ENCODE measurements around the gene RAB31. TPM values are rescaled to one million over a fixed set of nuclear protein-coding genes. Genes with fewer than 3 reads are reported as not detected.

The RAB31 gene
- total and polyA plus RNA-seq, 2 experiments from 2014 or later, result 26.0 to 81.8 TPM

DNA sequence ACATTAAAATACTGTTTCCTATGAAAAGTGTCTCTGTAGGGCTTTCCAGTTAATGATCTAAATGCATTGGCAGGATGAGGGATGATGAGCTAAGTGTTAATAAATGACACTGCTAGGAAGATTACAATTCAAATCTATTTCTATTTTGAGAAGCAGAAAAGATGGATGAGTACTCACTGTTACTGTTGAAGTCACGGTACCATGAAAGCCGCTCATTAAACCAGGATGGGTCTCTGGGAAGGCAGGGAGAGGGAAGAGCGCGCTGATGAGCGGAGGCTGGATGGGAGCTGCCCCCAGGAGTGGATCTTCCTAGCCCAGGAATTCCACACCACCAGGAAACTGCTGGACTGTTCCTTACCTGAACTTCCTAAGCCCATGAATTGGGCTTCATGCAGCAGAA lies 150.5 kb downstream of the RAB31 start:
- H3K27me3 ChIP-seq, result no peaks in the 10 kb centered on the region
- no peak overlapping the region for H2AFZ ChIP-seq
- H4K20me1 ChIP-seq (ENCODE audit: insufficient read depth, poor library complexity, severe bottlenecking), result no peaks in the 10 kb centered on the region
- H3K36me3 ChIP-seq (replicated peaks; ENCODE audit: insufficient read depth, low read depth), result no peaks in the 10 kb centered on the region
- H3K4me2 ChIP-seq, result no peak overlapping the region
- H3K27ac ChIP-seq, result no peak overlapping the region
- H3K79me2 ChIP-seq, result no peaks in the 10 kb centered on the region
- no peak for DNase-seq (ENCODE audit: low spot score)
- no peaks in the 10 kb centered on the region for H3K9me3 ChIP-seq (ENCODE audit: low read depth)
- no peak overlapping the region for H3K4me3 ChIP-seq
- no peaks in the 10 kb centered on the region for H3K9me2 ChIP-seq (replicated peaks; ENCODE audit: insufficient read depth)
- no peaks in the 10 kb centered on the region for H3K4me1 ChIP-seq (ENCODE audit: insufficient read depth)
- TF ChIP-seq, protein P1, sequence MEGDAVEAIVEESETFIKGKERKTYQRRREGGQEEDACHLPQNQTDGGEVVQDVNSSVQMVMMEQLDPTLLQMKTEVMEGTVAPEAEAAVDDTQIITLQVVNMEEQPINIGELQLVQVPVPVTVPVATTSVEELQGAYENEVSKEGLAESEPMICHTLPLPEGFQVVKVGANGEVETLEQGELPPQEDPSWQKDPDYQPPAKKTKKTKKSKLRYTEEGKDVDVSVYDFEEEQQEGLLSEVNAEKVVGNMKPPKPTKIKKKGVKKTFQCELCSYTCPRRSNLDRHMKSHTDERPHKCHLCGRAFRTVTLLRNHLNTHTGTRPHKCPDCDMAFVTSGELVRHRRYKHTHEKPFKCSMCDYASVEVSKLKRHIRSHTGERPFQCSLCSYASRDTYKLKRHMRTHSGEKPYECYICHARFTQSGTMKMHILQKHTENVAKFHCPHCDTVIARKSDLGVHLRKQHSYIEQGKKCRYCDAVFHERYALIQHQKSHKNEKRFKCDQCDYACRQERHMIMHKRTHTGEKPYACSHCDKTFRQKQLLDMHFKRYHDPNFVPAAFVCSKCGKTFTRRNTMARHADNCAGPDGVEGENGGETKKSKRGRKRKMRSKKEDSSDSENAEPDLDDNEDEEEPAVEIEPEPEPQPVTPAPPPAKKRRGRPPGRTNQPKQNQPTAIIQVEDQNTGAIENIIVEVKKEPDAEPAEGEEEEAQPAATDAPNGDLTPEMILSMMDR (IDR thresholded peaks at IDR 0.05; ENCODE audit: poor library complexity), result no peak
- TF ChIP-seq EZH2 (IDR thresholded peaks at IDR 0.05; ENCODE audit: borderline replicate concordance) (no peak), EZH2phosphoT487 (IDR thresholded peaks at IDR 0.05; ENCODE audit: low read depth, severe bottlenecking, unreplicated experiment) (no peak)
- WGBS (ENCODE audit: low lambda C conversion rate, missing lambda C conversion rate), result over 99% methylated on average over 5 of the region's 5 CpGs

DNA sequence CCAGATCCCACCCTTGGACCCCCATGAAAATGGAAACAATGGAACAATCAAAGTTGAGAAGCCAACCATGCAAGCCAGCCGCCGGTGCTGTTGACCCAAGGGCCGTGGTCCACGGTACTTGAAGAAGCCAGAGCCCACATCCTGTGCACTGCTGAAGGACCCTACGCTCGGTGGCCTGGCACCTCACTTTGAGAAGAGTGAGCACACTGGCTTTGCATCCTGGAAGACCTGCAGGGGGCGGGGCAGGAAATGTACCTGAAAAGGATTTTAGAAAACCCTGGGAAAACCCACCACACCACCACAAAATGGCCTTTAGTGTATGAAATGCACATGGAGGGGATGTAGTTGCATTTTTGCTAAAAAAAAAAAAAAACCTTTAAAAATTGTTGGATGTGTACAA lies 151.1 kb downstream of the RAB31 start:
- no peak overlapping the region for H3K4me2 ChIP-seq
- no peak overlapping the region for H2AFZ ChIP-seq
- H3K4me1 ChIP-seq (ENCODE audit: insufficient read depth), result no peaks in the 10 kb centered on the region
- H4K20me1 ChIP-seq (ENCODE audit: insufficient read depth, poor library complexity, severe bottlenecking), result no peaks in the 10 kb centered on the region
- TF ChIP-seq EZH2phosphoT487 (IDR thresholded peaks at IDR 0.05; ENCODE audit: low read depth, severe bottlenecking, unreplicated experiment) (no peak), EZH2 (IDR thresholded peaks at IDR 0.05; ENCODE audit: borderline replicate concordance) (no peak)
- TF ChIP-seq, protein P1 (IDR thresholded peaks at IDR 0.05; ENCODE audit: poor library complexity), result no peak
- H3K27me3 ChIP-seq, result no peaks in the 10 kb centered on the region
- no peaks in the 10 kb centered on the region for H3K9me3 ChIP-seq (ENCODE audit: low read depth)
- no peaks in the 10 kb centered on the region for H3K36me3 ChIP-seq (replicated peaks; ENCODE audit: insufficient read depth, low read depth)
- no peaks in the 10 kb centered on the region for H3K9me2 ChIP-seq (replicated peaks; ENCODE audit: insufficient read depth)
- no peaks in the 10 kb centered on the region for H3K79me2 ChIP-seq
- H3K27ac ChIP-seq, result no peak overlapping the region
- 97% methylated on average over 7 of the region's 7 CpGs for WGBS (ENCODE audit: low lambda C conversion rate, missing lambda C conversion rate)
- DNase-seq (ENCODE audit: low spot score), result no peak
- H3K4me3 ChIP-seq, result no peak overlapping the region

DNA sequence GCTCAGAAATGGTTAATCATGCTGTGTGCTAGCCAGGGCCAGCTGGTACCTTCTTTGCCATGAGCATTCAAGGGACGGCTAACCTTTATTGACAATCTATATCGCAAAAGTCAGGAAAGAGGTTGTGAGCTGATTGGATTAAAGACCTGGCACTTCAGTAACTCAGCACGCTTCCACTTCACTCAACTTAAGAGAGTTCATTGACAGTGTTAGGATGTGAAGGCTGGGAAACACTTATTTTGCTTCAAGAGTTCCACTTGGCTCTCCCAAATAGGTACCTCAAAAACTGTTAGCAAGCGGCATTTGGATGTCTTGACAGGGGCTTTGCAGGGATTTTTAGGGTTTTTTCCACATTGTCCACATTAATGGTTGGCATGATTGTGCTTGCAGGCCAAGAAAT lies 152.6 kb downstream of the RAB31 start:
- H3K4me1 ChIP-seq (ENCODE audit: insufficient read depth), result no peaks in the 10 kb centered on the region
- H3K79me2 ChIP-seq, result no peaks in the 10 kb centered on the region
- no peaks in the 10 kb centered on the region for H3K36me3 ChIP-seq (replicated peaks; ENCODE audit: insufficient read depth, low read depth)
- no peak overlapping the region for H3K4me3 ChIP-seq
- H3K27ac ChIP-seq, result no peak overlapping the region
- WGBS (ENCODE audit: low lambda C conversion rate, missing lambda C conversion rate), result 49% methylated on average over 4 of the region's 4 CpGs
- no peak for DNase-seq (ENCODE audit: low spot score)
- TF ChIP-seq EZH2phosphoT487 (IDR thresholded peaks at IDR 0.05; ENCODE audit: low read depth, severe bottlenecking, unreplicated experiment), result no peak
- TF ChIP-seq, protein P1 (IDR thresholded peaks at IDR 0.05; ENCODE audit: poor library complexity), result no peak
- TF ChIP-seq EZH2 (IDR thresholded peaks at IDR 0.05; ENCODE audit: borderline replicate concordance), result no peak
- no peak overlapping the region for H3K4me2 ChIP-seq
- H3K9me2 ChIP-seq (replicated peaks; ENCODE audit: insufficient read depth), result no peaks in the 10 kb centered on the region
- no peaks in the 10 kb centered on the region for H3K9me3 ChIP-seq (ENCODE audit: low read depth)
- no peak overlapping the region for H2AFZ ChIP-seq
- H3K27me3 ChIP-seq, result no peaks in the 10 kb centered on the region
- H4K20me1 ChIP-seq (ENCODE audit: insufficient read depth, poor library complexity, severe bottlenecking), result no peaks in the 10 kb centered on the region

DNA sequence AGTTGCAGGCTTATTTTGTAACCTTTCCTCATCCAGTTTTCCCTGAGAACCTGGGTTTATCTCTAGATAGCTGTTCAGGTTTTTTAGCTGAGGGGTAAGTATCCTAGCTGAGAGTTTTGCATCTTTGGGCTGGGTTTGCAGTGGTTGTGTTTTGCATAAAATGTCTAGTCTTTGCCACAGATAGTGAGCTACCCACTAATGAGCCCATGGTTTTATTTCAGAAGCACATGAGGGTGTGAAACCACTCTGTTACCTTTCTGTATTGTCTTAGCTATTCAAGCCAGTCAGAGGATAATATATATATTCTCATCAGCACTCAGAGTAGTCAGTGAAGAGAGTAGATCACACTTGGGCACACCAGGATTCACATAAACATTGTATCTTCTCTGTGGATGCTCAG lies 153.1 kb downstream of the RAB31 start:
- Histone ChIP-seq H3K4me1 (ENCODE audit: insufficient read depth) (no peaks in the 10 kb centered on the region), H2AFZ (no peak overlapping the region), H3K36me3 (replicated peaks; ENCODE audit: insufficient read depth, low read depth) (no peaks in the 10 kb centered on the region), H3K4me2 (no peak overlapping the region), H3K79me2 (no peaks in the 10 kb centered on the region), H3K4me3 (no peak overlapping the region), H3K9me3 (ENCODE audit: low read depth) (no peaks in the 10 kb centered on the region), H3K27me3 (no peaks in the 10 kb centered on the region), H4K20me1 (ENCODE audit: insufficient read depth, poor library complexity, severe bottlenecking) (no peaks in the 10 kb centered on the region), H3K9me2 (replicated peaks; ENCODE audit: insufficient read depth) (no peaks in the 10 kb centered on the region), H3K27ac (no peak overlapping the region)
- TF ChIP-seq, protein P1 (IDR thresholded peaks at IDR 0.05; ENCODE audit: poor library complexity), result no peak
- TF ChIP-seq EZH2 (IDR thresholded peaks at IDR 0.05; ENCODE audit: borderline replicate concordance) (no peak), EZH2phosphoT487 (IDR thresholded peaks at IDR 0.05; ENCODE audit: low read depth, severe bottlenecking, unreplicated experiment) (no peak)
- no peak for DNase-seq (ENCODE audit: low spot score)
